OCI-LY3 (cell line): ENCODE measurements around the gene CRAMP1.

Experiments
- H2AFZ ChIP-seq: fragments of 200-600, 300-600 bp; shearing (Covaris generic); 2 replicates; pipeline ENCODE4 v1.6.0; 2014; ENCODE audit warnings: antibody characterized with exemption, low read depth, low read length
- H3K27ac ChIP-seq: fragments of 200-600, 300-600 bp; sonication (generic); 2 replicates; pipeline ENCODE4 v1.5.1; 2014; ENCODE audit warnings: mild to moderate bottlenecking, low read length, moderate library complexity, mixed read lengths
- H3K27me3 ChIP-seq: fragments of 200-600, 300-600 bp; sonication (generic); 2 replicates; pipeline ENCODE4 v1.6.1; 2014; ENCODE audit warnings: low read depth, low read length, mixed read lengths
- H3K36me3 ChIP-seq: fragments of 200-600, 300-600 bp; sonication (generic); replicated peaks from 2 replicates; pipeline ENCODE3; 2014; ENCODE audit warnings: low read depth, low read length, mixed read lengths
- H3K4me1 ChIP-seq: fragments of 300-600, 200-600 bp; sonication (generic); 2 replicates; pipeline ENCODE4 v1.6.1; 2014; ENCODE audit warnings: low read length, mixed read lengths
- H3K4me2 ChIP-seq: fragments of 200-600, 300-600 bp; sonication (generic); 2 replicates; pipeline ENCODE4 v1.6.1; 2014; ENCODE audit warnings: low read length, mixed read lengths
- H3K4me3 ChIP-seq: fragments of 300-600, 200-600 bp; sonication (generic); 2 replicates; pipeline ENCODE4 v1.5.1; 2014; ENCODE audit warnings: antibody characterized with exemption, mild to moderate bottlenecking, low read length, moderate library complexity
- H3K79me2 ChIP-seq: fragments of 300-600, 200-600 bp; shearing (Covaris generic); 2 replicates; pipeline ENCODE4 v1.6.1; 2014; ENCODE audit warnings: mild to moderate bottlenecking, low read length, mixed read lengths
- H3K9ac ChIP-seq: fragments of 300-600, 200-600 bp; shearing (Covaris generic); 2 replicates; pipeline ENCODE4 v1.6.0; 2014; ENCODE audit warnings: mild to moderate bottlenecking, low read length, moderate library complexity
- H3K9me3 ChIP-seq: fragments of 200-600, 300-600 bp; shearing (Covaris generic); 2 replicates; pipeline ENCODE4 v1.6.1; 2014; ENCODE audit warnings: low read length, mixed read lengths; ENCODE audit not compliant: insufficient read depth
- H4K20me1 ChIP-seq: fragments of 200-600, 300-600 bp; sonication (generic); 2 replicates; pipeline ENCODE4 v1.6.1; 2016; ENCODE audit warnings: low read length, mixed read lengths; ENCODE audit not compliant: insufficient read depth
- CTCF ChIP-seq: fragments of 200-600, 300-600 bp; sonication (generic); IDR thresholded peaks from 2 replicates; pipeline ENCODE4 v1.5.1; 2014; ENCODE audit warnings: antibody characterized with exemption, low read length, low read depth
- EZH2phosphoT487 ChIP-seq: fragments of 200-600 bp; shearing (Covaris generic); IDR thresholded peaks from 2 replicates; pipeline ENCODE4 v1.6.1; 2018; ENCODE audit warnings: antibody characterized with exemption, mixed run types, low read depth

The CRAMP1 gene

DNA sequence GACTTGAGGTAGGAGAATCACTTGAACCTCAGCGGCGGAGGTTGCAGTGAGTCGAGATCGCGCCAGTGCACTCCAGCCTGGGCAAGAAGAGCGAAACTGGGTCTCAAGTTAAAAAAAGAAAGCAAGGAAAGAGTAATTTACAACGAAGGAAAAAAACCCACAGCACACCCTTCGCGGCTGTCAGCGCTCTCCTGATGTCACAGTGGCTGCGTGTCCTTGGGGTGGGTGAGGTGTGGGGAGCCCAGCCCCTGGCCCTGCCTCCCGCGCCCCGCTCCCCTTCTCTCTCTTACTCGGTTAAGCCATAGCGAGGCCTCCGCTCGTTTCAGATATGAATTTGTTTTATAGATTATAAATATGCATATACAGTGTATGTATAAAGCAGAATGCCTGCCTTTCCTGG lies 65.2 kb downstream of the CRAMP1 start:
- H3K27me3 ChIP-seq, result no peaks in the 10 kb centered on the region
- H3K27ac ChIP-seq, result no peak overlapping the region
- peak overlapping the region; percentile 74 for H3K4me3 ChIP-seq
- no peak for TF ChIP-seq CTCF
- TF ChIP-seq EZH2phosphoT487, result no peak
- peak overlapping the region; percentile 65 for H3K4me2 ChIP-seq
- peak overlapping the region; percentile 34; the same call in 1 of the 2 replicates for H3K9ac ChIP-seq
- H4K20me1 ChIP-seq, result peaks cover 14% of the 10 kb centered on the region
- peaks cover 26% of the 10 kb centered on the region for H3K36me3 ChIP-seq
- peaks cover 42% of the 10 kb centered on the region for H3K79me2 ChIP-seq
- peaks cover 8% of the 10 kb centered on the region; the same call in 1 of the 2 replicates for H3K4me1 ChIP-seq
- H3K9me3 ChIP-seq, result no peaks in the 10 kb centered on the region
- H2AFZ ChIP-seq, result no peak overlapping the region

GRCh38 chr16:1677942-1678499 lies 65.9 kb downstream of the CRAMP1 start, which contains the start of gene JPT2:
JPT2 (plus strand) TSS chr16:1678279; CDS start chr16:1678313, 34 bp downstream.
- Histone ChIP-seq H3K27me3 (no peaks in the 10 kb centered on the region), H3K36me3 (peaks cover 20% of the 10 kb centered on the region), H3K9ac (peak within 1 kb of the TSS; percentile 87), H2AFZ (no peak within 1 kb of the TSS), H3K27ac (peak within 1 kb of the TSS; percentile 39), H3K4me3 (peak within 1 kb of the TSS; percentile 88), H3K4me1 (peaks cover 8% of the 10 kb centered on the region; the same call in 1 of the 2 replicates), H3K79me2 (peaks cover 49% of the 10 kb centered on the region), H3K9me3 (no peaks in the 10 kb centered on the region), H3K4me2 (peak within 1 kb of the TSS; percentile 92), H4K20me1 (peaks cover 14% of the 10 kb centered on the region)
- no peak for TF ChIP-seq CTCF
- TF ChIP-seq EZH2phosphoT487, result no peak

DNA sequence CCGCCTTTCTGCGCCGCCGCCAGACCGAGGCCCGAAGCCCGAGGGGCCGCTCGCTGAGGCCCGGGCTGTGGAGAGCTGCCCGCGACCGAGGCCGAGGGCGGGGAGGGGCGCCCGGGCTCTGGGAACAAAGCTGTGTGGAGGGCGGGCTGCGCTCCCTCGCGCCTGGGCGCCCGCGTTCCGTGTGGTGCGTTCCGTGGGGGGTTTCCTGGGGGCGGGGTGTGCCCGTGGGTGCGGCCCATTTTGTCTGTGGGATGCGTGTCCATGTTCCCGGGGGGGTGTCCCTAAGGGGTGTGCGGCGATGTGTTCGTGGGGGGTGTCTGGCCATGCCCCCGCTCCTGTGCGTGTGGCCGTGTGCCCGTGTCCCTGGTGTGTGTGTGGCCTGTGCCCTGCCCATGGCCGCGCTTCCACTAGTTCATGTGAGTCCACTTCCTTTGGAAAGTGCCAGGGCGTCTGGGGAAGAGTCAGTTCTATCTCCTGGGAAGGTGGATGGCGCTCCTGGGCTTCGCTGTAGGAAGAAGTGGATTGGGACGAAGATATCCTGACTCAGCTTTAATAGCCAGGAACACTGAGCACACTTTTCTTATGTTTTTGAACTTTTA lies 66.4 kb downstream of the CRAMP1 start:
- H4K20me1 ChIP-seq, result peaks cover 17% of the 10 kb centered on the region
- TF ChIP-seq EZH2phosphoT487, result no peak
- no peak for TF ChIP-seq CTCF
- H3K4me2 ChIP-seq, result peak overlapping the region; percentile 92
- peak overlapping the region; percentile 88 for H3K4me3 ChIP-seq
- H3K79me2 ChIP-seq, result peaks cover 55% of the 10 kb centered on the region
- H3K36me3 ChIP-seq, result peaks cover 22% of the 10 kb centered on the region
- peaks cover 8% of the 10 kb centered on the region; the same call in 1 of the 2 replicates for H3K4me1 ChIP-seq
- no peak overlapping the region for H2AFZ ChIP-seq
- H3K9ac ChIP-seq, result peak overlapping the region; percentile 87
- no peaks in the 10 kb centered on the region for H3K27me3 ChIP-seq
- peak overlapping the region; percentile 39 for H3K27ac ChIP-seq
- H3K9me3 ChIP-seq, result no peaks in the 10 kb centered on the region

DNA sequence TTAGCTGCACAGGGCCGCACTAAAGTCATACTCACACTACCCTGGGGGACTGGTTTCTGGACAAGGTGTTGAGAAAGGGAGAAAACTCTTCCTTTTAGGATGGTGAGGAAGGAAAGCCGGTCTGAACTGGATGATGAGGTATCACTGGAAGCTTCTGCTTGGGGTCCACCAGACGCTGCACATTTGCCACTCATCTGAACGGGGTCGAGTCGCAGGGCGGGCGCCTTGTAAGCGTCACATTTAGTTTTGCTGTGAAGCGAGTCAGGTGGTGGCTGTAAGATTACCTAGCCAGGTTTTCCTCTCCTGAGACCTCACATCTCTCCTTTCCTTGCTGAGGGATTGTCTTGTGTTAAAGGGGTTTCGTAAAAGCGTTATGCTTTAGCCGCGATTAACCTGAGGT lies 68.2 kb downstream of the CRAMP1 start:
- Histone ChIP-seq H3K27me3 (no peaks in the 10 kb centered on the region), H3K79me2 (peaks cover 73% of the 10 kb centered on the region), H3K9ac (no peak overlapping the region), H3K4me2 (no peak overlapping the region), H2AFZ (no peak overlapping the region), H3K9me3 (no peaks in the 10 kb centered on the region), H3K4me3 (no peak overlapping the region), H3K4me1 (peaks cover 8% of the 10 kb centered on the region; the same call in 1 of the 2 replicates), H3K36me3 (peaks cover 23% of the 10 kb centered on the region), H4K20me1 (peaks cover 18% of the 10 kb centered on the region), H3K27ac (no peak overlapping the region)
- TF ChIP-seq CTCF, result no peak
- no peak for TF ChIP-seq EZH2phosphoT487
